ENCODE measurements around the gene STMP1.

STMP1 gene

GRCh38 chr7:135718794-135719437 is 56.6 kb downstream of the STMP1 start:
- TF ChIP-seq, protein P1, sequence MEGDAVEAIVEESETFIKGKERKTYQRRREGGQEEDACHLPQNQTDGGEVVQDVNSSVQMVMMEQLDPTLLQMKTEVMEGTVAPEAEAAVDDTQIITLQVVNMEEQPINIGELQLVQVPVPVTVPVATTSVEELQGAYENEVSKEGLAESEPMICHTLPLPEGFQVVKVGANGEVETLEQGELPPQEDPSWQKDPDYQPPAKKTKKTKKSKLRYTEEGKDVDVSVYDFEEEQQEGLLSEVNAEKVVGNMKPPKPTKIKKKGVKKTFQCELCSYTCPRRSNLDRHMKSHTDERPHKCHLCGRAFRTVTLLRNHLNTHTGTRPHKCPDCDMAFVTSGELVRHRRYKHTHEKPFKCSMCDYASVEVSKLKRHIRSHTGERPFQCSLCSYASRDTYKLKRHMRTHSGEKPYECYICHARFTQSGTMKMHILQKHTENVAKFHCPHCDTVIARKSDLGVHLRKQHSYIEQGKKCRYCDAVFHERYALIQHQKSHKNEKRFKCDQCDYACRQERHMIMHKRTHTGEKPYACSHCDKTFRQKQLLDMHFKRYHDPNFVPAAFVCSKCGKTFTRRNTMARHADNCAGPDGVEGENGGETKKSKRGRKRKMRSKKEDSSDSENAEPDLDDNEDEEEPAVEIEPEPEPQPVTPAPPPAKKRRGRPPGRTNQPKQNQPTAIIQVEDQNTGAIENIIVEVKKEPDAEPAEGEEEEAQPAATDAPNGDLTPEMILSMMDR (conservative IDR thresholded peaks at IDR 0.05; ENCODE audit: low read length) = no peak

DNA sequence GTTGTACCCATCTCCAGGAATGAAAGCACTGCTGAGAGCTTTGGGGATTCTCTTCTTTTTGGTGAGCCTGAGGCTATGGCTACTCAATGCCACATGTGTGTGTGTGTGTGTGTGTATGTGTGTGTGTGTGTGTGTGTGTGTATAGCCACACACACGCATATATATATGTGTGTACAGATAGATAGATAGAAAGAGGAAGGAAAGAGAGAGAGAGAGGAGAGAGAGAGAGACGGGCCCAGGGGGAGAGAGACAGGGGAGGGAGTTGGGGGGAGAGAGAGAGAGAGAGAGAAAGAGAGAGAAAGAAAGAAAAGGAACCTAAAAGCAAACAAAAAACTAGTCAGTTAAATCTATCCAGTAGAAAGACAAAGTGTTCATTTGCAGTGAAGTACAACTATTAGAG is 57.4 kb downstream of the STMP1 start:
- DNase-seq (ENCODE audit: low read depth) = no peak
- no peak overlapping the region for H3K4me3 ChIP-seq (ENCODE audit: low read length)
- TF ChIP-seq, protein P1 (conservative IDR thresholded peaks at IDR 0.05; ENCODE audit: low read length) = no peak

More at GRCh38 chr7:135718794-135719437, 56.6 kb downstream of the STMP1 start:
- no peak for DNase-seq (ENCODE audit: low read depth)
- no peak overlapping the region for H3K4me3 ChIP-seq (ENCODE audit: low read length)

GRCh38 chr7:135721198-135721820 is 59.0 kb downstream of the STMP1 start:
- TF ChIP-seq, protein P1 (conservative IDR thresholded peaks at IDR 0.05; ENCODE audit: low read length) = no peak
- DNase-seq (ENCODE audit: low read depth) = no peak
- no peak overlapping the region for H3K4me3 ChIP-seq (ENCODE audit: low read length)

DNA sequence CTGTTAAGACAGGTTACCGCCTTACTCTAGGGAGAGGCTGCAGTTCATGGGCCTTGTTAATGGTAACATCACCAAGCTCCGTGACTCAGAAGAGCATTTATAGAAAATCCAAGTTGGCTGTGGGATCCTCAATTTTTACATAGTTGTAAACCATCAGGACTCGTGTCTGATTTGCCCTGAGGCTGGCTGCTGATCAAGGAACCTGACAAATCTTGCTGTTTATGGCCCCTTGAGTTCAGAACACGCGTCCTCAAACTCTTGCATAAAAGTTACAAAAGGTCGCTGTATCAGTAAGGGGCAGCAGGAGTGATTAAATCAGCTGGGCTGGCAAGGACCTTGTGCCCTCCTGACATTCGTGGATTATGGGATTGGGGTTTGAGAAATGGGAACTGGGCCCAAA is 61.1 kb downstream of the STMP1 start:
- no peak overlapping the region for H3K4me3 ChIP-seq (ENCODE audit: low read length)
- no peak for DNase-seq (ENCODE audit: low read depth)
- TF ChIP-seq, protein P1 (conservative IDR thresholded peaks at IDR 0.05; ENCODE audit: low read length) = no peak

Measured in AG10803 (cell line).